NCI-H226 (cell line): ENCODE data around the gene MATN1.

Experiments used
- DNase-seq: peaks from one replicate; pipeline ENCODE4 v3.0.0-alpha.2; 2015

The MATN1 gene

GRCh38 chr1:30730346-30731108 lies 7.1 kb upstream of the MATN1 start:
- no peak for DNase-seq

- no peak for DNase-seq
Observed at GRCh38 chr1:30729901-30730300, 6.5 kb upstream of the MATN1 start.

- DNase-seq, result no peak
Observed at GRCh38 chr1:30728832-30729638, 5.7 kb upstream of the MATN1 start.

GRCh38 chr1:30728340-30728739 lies 5.0 kb upstream of the MATN1 start:
- DNase-seq, result no peak

- peak; percentile 63 for DNase-seq
Observed at GRCh38 chr1:30727824-30728223, 4.4 kb upstream of the MATN1 start.

- no peak for DNase-seq
Observed at GRCh38 chr1:30726773-30727684, 3.6 kb upstream of the MATN1 start.

- no peak for DNase-seq
Observed at GRCh38 chr1:30726236-30726635, 2.9 kb upstream of the MATN1 start.

- no peak for DNase-seq
Observed at GRCh38 chr1:30725450-30726095, 2.2 kb upstream of the MATN1 start.

- DNase-seq, result no peak
Observed at GRCh38 chr1:30724655-30725421, 1.5 kb upstream of the MATN1 start.

GRCh38 chr1:30724175-30724574 lies 790 bp upstream of the MATN1 start:
- no peak for DNase-seq

GRCh38 chr1:30721812-30722537 lies 1.4 kb downstream of the MATN1 start:
- DNase-seq, result no peak

GRCh38 chr1:30721341-30721793 lies 2.0 kb downstream of the MATN1 start:
- no peak for DNase-seq

GRCh38 chr1:30720271-30721223 lies 2.8 kb downstream of the MATN1 start:
- no peak for DNase-seq

- no peak for DNase-seq
Observed at GRCh38 chr1:30719406-30720270, 3.7 kb downstream of the MATN1 start.

GRCh38 chr1:30718636-30719405 lies 4.6 kb downstream of the MATN1 start:
- DNase-seq, result peak; percentile 92

- DNase-seq, result peak; percentile 93
Observed at GRCh38 chr1:30718091-30718635, 5.2 kb downstream of the MATN1 start.

- no peak for DNase-seq
Observed at GRCh38 chr1:30716646-30717045, 6.7 kb downstream of the MATN1 start.

- no peak for DNase-seq
Observed at GRCh38 chr1:30715886-30716285, 7.5 kb downstream of the MATN1 start.
